HCT116 (cell line): ENCODE results near the gene DNM3. TPM values are rescaled to one million over a fixed set of nuclear protein-coding genes. Genes with fewer than 3 reads are reported as not detected.

ENCODE experiments used
- ATAC-seq: fragments of 200-7000 bp; cut with Tn5 transposase; 2 replicates; pipeline ENCODE4 v1.9.1; 2020; ENCODE audit warnings: mild to moderate bottlenecking, moderate library complexity
- BruUV-seq: library from RNA; stranded (reverse); fragments of 400-500 nt; replicated peaks from 2 replicates; lab custom pipeline; 2021; lab: Mats Ljungman, UMichigan
- CTCF ChIA-PET: fragments of 300-600 bp; sonication (Branson Sonifier 250); formaldehyde crosslinking; loops from one replicate; lab custom pipeline; 2021; ENCODE audit warnings: antibody characterized with exemption; lab: Charles Lee
- POLR2A ChIA-PET: fragments of 300-600, 350-600 bp; sonication (Branson Sonifier 250); formaldehyde crosslinking; loops from one replicate; lab custom pipeline; 2021; ENCODE audit warnings: antibody characterized with exemption; lab: Charles Lee
- RAD21 ChIA-PET, 2 experiments: fragments of 300-600 bp; sonication (Branson Sonifier 250); formaldehyde crosslinking; loops; one replicate each; lab custom pipeline; 2023; ENCODE audit warnings: low total read pairs in 2 of 2; ENCODE audit not compliant: uncharacterized antibody in 2 of 2, unreplicated experiment in 2 of 2, low non-redundant PET in 1 of 2; lab: Charles Lee
- DNase-seq: peaks from one replicate; pipeline ENCODE4 v3.0.0-alpha.2; 2010; ENCODE audit warnings: low read depth, low spot score
- H2AFZ ChIP-seq: fragments of 200-600 bp; shearing (Covaris generic), sonication (generic); 2 replicates; pipeline ENCODE4 v1.6.1; 2017; ENCODE audit warnings: low read depth, mixed run types, mixed read lengths, antibody characterized with exemption, low read length; ENCODE audit not compliant: poor library complexity, severe bottlenecking
- H3K27ac ChIP-seq: 2 replicates; pipeline ENCODE4 v1.5.1; 2012; ENCODE audit warnings: low read depth, low read length
- H3K27me3 ChIP-seq: fragments of 200-600 bp; sonication (generic); 2 replicates; pipeline ENCODE4 v1.6.1; 2016; ENCODE audit warnings: mixed run types, low read length, mixed read lengths; ENCODE audit not compliant: insufficient read depth
- H3K36me3 ChIP-seq, 2 experiments: fragments of 200-500 bp in 1 of 2; fragments of 200-600 bp in 1 of 2; sonication (Bioruptor generic) in 1 of 2; sonication (generic) in 1 of 2; 2 replicates each; pipeline versions ENCODE4 v1.5.1 to v1.6.1; 2014 to 2016; ENCODE audit warnings: low read length in 2 of 2, inconsistent platforms in 1 of 2, mixed read lengths in 1 of 2, mixed run types in 1 of 2; ENCODE audit not compliant: insufficient read depth in 2 of 2, control insufficient read depth in 1 of 2
- H3K4me1 ChIP-seq, 2 experiments: fragments of 200-600 bp in 1 of 2; sonication (generic) in 1 of 2; 2 replicates each; pipeline versions ENCODE4 v1.5.1 to v1.6.1; 2012 to 2017; ENCODE audit warnings: low read length in 2 of 2, inconsistent platforms in 1 of 2, mild to moderate bottlenecking in 1 of 2, mixed read lengths in 1 of 2, mixed run types in 1 of 2, moderate library complexity in 1 of 2; ENCODE audit not compliant: insufficient read depth in 2 of 2, control insufficient read depth in 1 of 2
- H3K4me2 ChIP-seq: fragments of 200-600 bp; sonication (generic); 2 replicates; pipeline ENCODE4 v1.6.1; 2017; ENCODE audit warnings: mixed run types, low read length, mixed read lengths
- H3K4me3 ChIP-seq, 2 experiments: fragments of 200-600 bp in 1 of 2; sonication (generic) in 1 of 2; replicated peaks in 1 of 2; 2 replicates each; pipeline ENCODE4 v1.5.1; 2011 to 2016; ENCODE audit warnings: low read length in 2 of 2, control low read depth in 1 of 2, low read depth in 1 of 2, mild to moderate bottlenecking in 1 of 2, mixed read lengths in 1 of 2, mixed run types in 1 of 2
- H3K79me2 ChIP-seq: fragments of 200-600 bp; sonication (generic); 2 replicates; pipeline ENCODE4 v1.6.1; 2017; ENCODE audit warnings: mild to moderate bottlenecking, mixed run types, low read length, moderate library complexity, mixed read lengths; ENCODE audit not compliant: insufficient read depth
- H3K9ac ChIP-seq: fragments of 200-600 bp; sonication (generic); 2 replicates; pipeline ENCODE4 v1.6.1; 2016; ENCODE audit warnings: low read length, mixed read lengths
- H3K9me2 ChIP-seq: fragments of 200-600 bp; sonication (generic), shearing (Covaris generic); 2 replicates; pipeline ENCODE4 v1.6.1; 2017; ENCODE audit warnings: mixed run types, mild to moderate bottlenecking, moderate library complexity; ENCODE audit not compliant: insufficient read depth
- H3K9me3 ChIP-seq, 2 experiments: fragments of 200-500 bp in 1 of 2; fragments of 200-600 bp in 1 of 2; sonication (Bioruptor generic) in 1 of 2; sonication (generic) in 1 of 2; 2 replicates each; pipeline ENCODE4 v1.6.1; 2014 to 2017; ENCODE audit warnings: low read length in 2 of 2, mixed read lengths in 2 of 2, inconsistent platforms in 1 of 2, low read depth in 1 of 2, mild to moderate bottlenecking in 1 of 2, mixed run types in 1 of 2, moderate library complexity in 1 of 2; ENCODE audit not compliant: control insufficient read depth in 1 of 2, insufficient read depth in 1 of 2
- H4K20me1 ChIP-seq: fragments of 200-600 bp; sonication (generic), shearing (Covaris generic); 2 replicates; pipeline ENCODE4 v1.6.1; 2017; ENCODE audit warnings: mixed run types, mild to moderate bottlenecking, moderate library complexity; ENCODE audit not compliant: insufficient read depth
- CBX3 ChIP-seq: IDR thresholded peaks from 2 replicates; pipeline ENCODE4 v1.6.1; 2012; ENCODE audit warnings: low read depth
- EGR1 ChIP-seq: IDR thresholded peaks from 2 replicates; pipeline ENCODE4 v1.6.1; 2012; ENCODE audit warnings: low read depth
- EZH2 ChIP-seq: fragments of 200-600 bp; sonication (generic); IDR thresholded peaks from 2 replicates; pipeline ENCODE4 v1.6.1; 2017; ENCODE audit warnings: antibody characterized with exemption, mixed run types
- FOSL1 ChIP-seq: IDR thresholded peaks from 2 replicates; pipeline ENCODE4 v1.6.1; 2012; ENCODE audit warnings: low read depth
- POLR2AphosphoS5 ChIP-seq: IDR thresholded peaks from 2 replicates; pipeline ENCODE4 v1.6.1; 2011; ENCODE audit warnings: mild to moderate bottlenecking, low read depth, low read length, moderate library complexity
- RAD21 ChIP-seq: IDR thresholded peaks from 2 replicates; pipeline ENCODE4 v1.6.1; 2012; ENCODE audit warnings: low read depth, mild to moderate bottlenecking
- SIN3A ChIP-seq: IDR thresholded peaks from 2 replicates; pipeline ENCODE4 v1.6.1; 2012; ENCODE audit warnings: low read depth
- SP1 ChIP-seq: IDR thresholded peaks from 2 replicates; pipeline ENCODE4 v1.6.1; 2012; ENCODE audit warnings: low read depth
- SRF ChIP-seq: IDR thresholded peaks from 2 replicates; pipeline ENCODE4 v1.6.1; 2012; ENCODE audit warnings: low read depth
- YY1 ChIP-seq: IDR thresholded peaks from 2 replicates; pipeline ENCODE4 v1.6.1; 2011; ENCODE audit warnings: low read length, low read depth, moderate library complexity, mild to moderate bottlenecking; ENCODE audit not compliant: insufficient replicate concordance; ENCODE audit errors: extremely low read depth
- ZNF274 ChIP-seq: fragments of 200-500 bp; sonication (Bioruptor generic); IDR thresholded peaks from 2 replicates; pipeline ENCODE4 v1.6.1; 2014; ENCODE audit warnings: mild to moderate bottlenecking, low read depth, low read length, inconsistent platforms
- intact Hi-C: fragments of 100-400 bp; cut with micrococcal nuclease; formaldehyde crosslinking; loops from 2 replicates; pipeline ENCODE4 v1.10.0; 2022
- total RNA-seq: library from RNA; stranded (reverse); gene quantifications from one replicate; pipeline ENCODE4 v1.2.1, GENCODE V29; 2021; ENCODE audit not compliant: unreplicated experiment
- TF ChIP-seq, protein P1 (sequence below): IDR thresholded peaks from 2 replicates; pipeline ENCODE4 v1.6.1; 2012
- TF ChIP-seq, protein P2 (sequence below): IDR thresholded peaks from 2 replicates; pipeline ENCODE4 v1.6.1; 2011; ENCODE audit warnings: mild to moderate bottlenecking, low read length, moderate library complexity; ENCODE audit not compliant: insufficient replicate concordance; ENCODE audit errors: extremely low read depth
- TF ChIP-seq, protein P3 (sequence below), 3 experiments: fragments of 200-600 bp in 1 of 3; sonication (generic) in 1 of 3; IDR thresholded peaks in 2 of 3; conservative IDR thresholded peaks in 1 of 3; 2 replicates each; pipeline ENCODE4 v1.5.1; 2012 to 2017; ENCODE audit warnings: low read depth in 2 of 3, low read length in 2 of 3, antibody characterized with exemption in 1 of 3, borderline replicate concordance in 1 of 3, control low read depth in 1 of 3, mild to moderate bottlenecking in 1 of 3, mixed read lengths in 1 of 3, mixed run types in 1 of 3, moderate library complexity in 1 of 3; ENCODE audit not compliant: insufficient read depth in 1 of 3
- TF ChIP-seq, protein P4 (sequence below): IDR thresholded peaks from 2 replicates; pipeline ENCODE4 v1.6.1; 2012

Gene DNM3
- total RNA-seq, 1 experiment from 2014 or later, result 3.1 TPM

DNA sequence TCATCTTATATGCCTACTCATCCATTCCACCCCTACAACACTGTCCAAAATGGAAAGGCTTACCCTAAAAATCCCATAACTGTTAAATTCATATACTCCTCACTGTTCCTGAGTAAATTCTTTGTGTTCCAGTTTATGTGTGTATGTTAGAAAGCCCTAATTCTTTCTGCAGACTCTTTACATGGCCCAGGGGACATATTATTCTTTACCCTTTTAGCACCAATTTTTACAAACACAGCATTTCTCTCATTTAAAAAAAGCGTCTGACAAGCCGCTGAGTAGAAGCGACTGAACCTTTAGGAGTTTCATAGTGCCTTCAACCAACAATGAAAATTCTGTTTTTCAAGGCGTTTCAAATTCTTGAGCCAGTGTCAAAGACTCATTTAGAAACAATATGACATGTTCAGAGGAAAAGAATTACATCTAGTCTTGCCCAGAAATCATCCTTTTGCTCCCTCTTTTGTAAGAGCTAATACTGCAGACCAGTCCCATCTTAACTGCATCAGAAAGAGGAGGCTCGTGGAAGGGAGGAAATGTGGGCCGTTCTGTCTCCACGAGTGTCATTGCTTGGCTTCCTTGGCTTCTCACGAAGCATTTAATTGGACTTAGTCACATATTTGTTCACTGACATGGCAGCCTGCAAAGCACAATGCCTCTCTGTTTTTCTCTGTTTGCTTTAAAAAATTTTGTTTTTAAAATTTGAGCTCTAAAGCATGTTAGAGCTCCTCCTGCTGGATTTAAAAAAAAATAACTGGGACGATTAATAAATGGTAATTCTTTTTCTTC, 557.9 kb downstream of the DNM3 start:
- Histone ChIP-seq H2AFZ (peak overlapping the region; percentile 74), H3K4me1 (peaks cover 5 to 9% of the 10 kb centered on the region in 2 experiments; a peak in 3 of 4 replicates), H3K9me3 (no peaks in the 10 kb centered on the region), H4K20me1 (no peaks in the 10 kb centered on the region), H3K9me2 (no peaks in the 10 kb centered on the region), H3K27me3 (peaks cover 5% of the 10 kb centered on the region; the same call in 1 of the 2 replicates), H3K36me3 (no peaks in the 10 kb centered on the region), H3K9ac (no peak overlapping the region), H3K4me3 (no peak overlapping the region), H3K27ac (no peak overlapping the region), H3K4me2 (peak overlapping the region; percentile 65), H3K79me2 (no peaks in the 10 kb centered on the region)
- POLR2A ChIA-PET, result interaction anchor here (1.2 kb wide), 1 partner anchor 397 kb away, joined by 3 read pairs; no protein-coding TSS in a partner anchor
- CTCF ChIA-PET, result interaction anchor here (0.6 to 1.4 kb wide), 31 partner anchors 9 to 598 kb away, joined by 3 to 34 read pairs (median 4); no protein-coding TSS in a partner anchor
- ATAC-seq, result peak; percentile 82
- TF ChIP-seq FOSL1, result no peak
- no peak for TF ChIP-seq SIN3A
- TF ChIP-seq SRF, result no peak
- no peak for TF ChIP-seq YY1
- peak; percentile 90 for TF ChIP-seq RAD21
- TF ChIP-seq POLR2AphosphoS5, result no peak
- TF ChIP-seq, protein P1, sequence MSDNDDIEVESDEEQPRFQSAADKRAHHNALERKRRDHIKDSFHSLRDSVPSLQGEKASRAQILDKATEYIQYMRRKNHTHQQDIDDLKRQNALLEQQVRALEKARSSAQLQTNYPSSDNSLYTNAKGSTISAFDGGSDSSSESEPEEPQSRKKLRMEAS, result no peak
- TF ChIP-seq EGR1, result no peak
- TF ChIP-seq, protein P2, sequence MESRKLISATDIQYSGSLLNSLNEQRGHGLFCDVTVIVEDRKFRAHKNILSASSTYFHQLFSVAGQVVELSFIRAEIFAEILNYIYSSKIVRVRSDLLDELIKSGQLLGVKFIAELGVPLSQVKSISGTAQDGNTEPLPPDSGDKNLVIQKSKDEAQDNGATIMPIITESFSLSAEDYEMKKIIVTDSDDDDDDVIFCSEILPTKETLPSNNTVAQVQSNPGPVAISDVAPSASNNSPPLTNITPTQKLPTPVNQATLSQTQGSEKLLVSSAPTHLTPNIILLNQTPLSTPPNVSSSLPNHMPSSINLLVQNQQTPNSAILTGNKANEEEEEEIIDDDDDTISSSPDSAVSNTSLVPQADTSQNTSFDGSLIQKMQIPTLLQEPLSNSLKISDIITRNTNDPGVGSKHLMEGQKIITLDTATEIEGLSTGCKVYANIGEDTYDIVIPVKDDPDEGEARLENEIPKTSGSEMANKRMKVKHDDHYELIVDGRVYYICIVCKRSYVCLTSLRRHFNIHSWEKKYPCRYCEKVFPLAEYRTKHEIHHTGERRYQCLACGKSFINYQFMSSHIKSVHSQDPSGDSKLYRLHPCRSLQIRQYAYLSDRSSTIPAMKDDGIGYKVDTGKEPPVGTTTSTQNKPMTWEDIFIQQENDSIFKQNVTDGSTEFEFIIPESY, result no peak
- TF ChIP-seq, protein P3, sequence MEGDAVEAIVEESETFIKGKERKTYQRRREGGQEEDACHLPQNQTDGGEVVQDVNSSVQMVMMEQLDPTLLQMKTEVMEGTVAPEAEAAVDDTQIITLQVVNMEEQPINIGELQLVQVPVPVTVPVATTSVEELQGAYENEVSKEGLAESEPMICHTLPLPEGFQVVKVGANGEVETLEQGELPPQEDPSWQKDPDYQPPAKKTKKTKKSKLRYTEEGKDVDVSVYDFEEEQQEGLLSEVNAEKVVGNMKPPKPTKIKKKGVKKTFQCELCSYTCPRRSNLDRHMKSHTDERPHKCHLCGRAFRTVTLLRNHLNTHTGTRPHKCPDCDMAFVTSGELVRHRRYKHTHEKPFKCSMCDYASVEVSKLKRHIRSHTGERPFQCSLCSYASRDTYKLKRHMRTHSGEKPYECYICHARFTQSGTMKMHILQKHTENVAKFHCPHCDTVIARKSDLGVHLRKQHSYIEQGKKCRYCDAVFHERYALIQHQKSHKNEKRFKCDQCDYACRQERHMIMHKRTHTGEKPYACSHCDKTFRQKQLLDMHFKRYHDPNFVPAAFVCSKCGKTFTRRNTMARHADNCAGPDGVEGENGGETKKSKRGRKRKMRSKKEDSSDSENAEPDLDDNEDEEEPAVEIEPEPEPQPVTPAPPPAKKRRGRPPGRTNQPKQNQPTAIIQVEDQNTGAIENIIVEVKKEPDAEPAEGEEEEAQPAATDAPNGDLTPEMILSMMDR (IDR thresholded peaks at IDR 0.05 in 2 of 3, conservative IDR thresholded peaks at IDR 0.05 in 1 of 3; ENCODE audit: borderline replicate concordance in 1 of 3, insufficient read depth in 1 of 3, low read depth in 2 of 3, low read length in 2 of 3), result peak; percentile 24 to 91 (median 73); a peak in 5 of 6 replicates
- TF ChIP-seq, protein P4, sequence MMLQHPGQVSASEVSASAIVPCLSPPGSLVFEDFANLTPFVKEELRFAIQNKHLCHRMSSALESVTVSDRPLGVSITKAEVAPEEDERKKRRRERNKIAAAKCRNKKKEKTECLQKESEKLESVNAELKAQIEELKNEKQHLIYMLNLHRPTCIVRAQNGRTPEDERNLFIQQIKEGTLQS, result no peak
- no peak for TF ChIP-seq SP1
- no peak for TF ChIP-seq CBX3
- TF ChIP-seq EZH2, result no peak
- no peak for TF ChIP-seq ZNF274
- intact Hi-C loops, result loop anchor here (1.0 kb wide), 3 partner anchors 264 to 397 kb away; no protein-coding TSS in a partner anchor
- peak; percentile 58 for DNase-seq
- RAD21 ChIA-PET, result no interaction called here
- BruUV-seq, result no TSS peak
